CD4-positive, alpha-beta T cell (primary cell): ENCODE data around the gene C10orf95. TPM values are rescaled to one million over a fixed set of nuclear protein-coding genes. Genes with fewer than 3 reads are reported as not detected.
A peak's percentile ranks its signal among the peaks of the same experiment; 100 is the strongest.

Source experiments
- ATAC-seq: fragments of 200-7000 bp; cut with Tn5 transposase; one replicate; pipeline ENCODE4 v1.10.0; 2022; ENCODE audit warnings: mild to moderate bottlenecking; ENCODE audit not compliant: poor library complexity
- CTCF ChIA-PET: fragments of 350-600 bp; sonication (Branson Sonifier 250); formaldehyde crosslinking; loops from one replicate; lab custom pipeline; 2021; ENCODE audit warnings: antibody characterized with exemption, inconsistent platforms; lab: Charles Lee
- POLR2A ChIA-PET: fragments of 350-600 bp; sonication (Branson Sonifier 250); formaldehyde crosslinking; loops from one replicate; lab custom pipeline; 2021; ENCODE audit warnings: antibody characterized with exemption, inconsistent platforms; lab: Charles Lee
- DNase-seq, 14 experiments: peaks; one replicate each; pipeline ENCODE4 v3.0.0-alpha.2; 2013 to 2020; ENCODE audit warnings: mixed read lengths in 2 of 14
- H3K27ac ChIP-seq, 2 donors: one replicate each; pipeline versions ENCODE4 v1.5.1 to v1.7.0; 2013; ENCODE audit warnings: low read length in 2 of 2, low read depth in 1 of 2, mild to moderate bottlenecking in 1 of 2
- H3K27me3 ChIP-seq, 2 experiments: 1 replicate in 1 of 2; 2 replicates in 1 of 2; pipeline versions ENCODE4 v1.6.1 to v1.7.0; 2013; ENCODE audit warnings: low read length in 2 of 2, control low read depth in 1 of 2, mild to moderate bottlenecking in 1 of 2, moderate library complexity in 1 of 2; ENCODE audit not compliant: insufficient read depth in 2 of 2, control insufficient read depth in 1 of 2
- H3K36me3 ChIP-seq: one replicate; pipeline ENCODE4 v1.6.1; 2013; ENCODE audit warnings: low read length, control low read depth; ENCODE audit not compliant: insufficient read depth
- H3K4me1 ChIP-seq: one replicate; pipeline ENCODE4 v1.6.1; 2013; ENCODE audit warnings: low read length, control low read depth; ENCODE audit not compliant: insufficient read depth
- H3K4me3 ChIP-seq: one replicate; pipeline ENCODE4 v1.5.1; 2013; ENCODE audit warnings: mild to moderate bottlenecking, low read length, moderate library complexity
- H3K9me3 ChIP-seq, 2 experiments: 1 replicate in 1 of 2; 2 replicates in 1 of 2; pipeline versions ENCODE4 v1.6.1 to v1.7.0; 2013; ENCODE audit warnings: low read length in 2 of 2, mild to moderate bottlenecking in 2 of 2, control low read depth in 1 of 2, moderate library complexity in 1 of 2; ENCODE audit not compliant: control insufficient read depth in 1 of 2, insufficient read depth in 1 of 2
- H3K27ac Mint-ChIP-seq: one replicate; pipeline ENCODE4 v1.8.0; 2020; ENCODE audit warnings: mixed read lengths
- H3K27me3 Mint-ChIP-seq: one replicate; pipeline ENCODE4 v1.8.0; 2021; ENCODE audit warnings: mixed read lengths
- H3K36me3 Mint-ChIP-seq: one replicate; pipeline ENCODE4 v1.8.0; 2021; ENCODE audit warnings: low read depth, mixed read lengths
- H3K4me1 Mint-ChIP-seq: one replicate; pipeline ENCODE4 v1.8.0; 2021; ENCODE audit warnings: low read depth, mixed read lengths
- H3K4me3 Mint-ChIP-seq: one replicate; pipeline ENCODE4 v1.8.0; 2020; ENCODE audit warnings: mild to moderate bottlenecking, mixed read lengths
- H3K9me3 Mint-ChIP-seq: one replicate; pipeline ENCODE4 v1.8.0; 2020; ENCODE audit warnings: mixed read lengths
- CTCF ChIP-seq: fragments of 200-600 bp; IDR thresholded peaks from one replicate; pipeline ENCODE4 v1.8.0; 2022; ENCODE audit warnings: antibody characterized with exemption, mild to moderate bottlenecking
- intact Hi-C, 2 experiments: fragments of 100-400 bp; cut with DNase I in 1 of 2; cut with micrococcal nuclease in 1 of 2; formaldehyde crosslinking; loops; one replicate each; pipeline versions ENCODE4 v1.15.1 to v1.9.0; 2023 to 2025; cut with DNase I, micrococcal nuclease
- total RNA-seq, 174 experiments: library from RNA in 2 of 174; stranded (reverse) in 2 of 174; gene quantifications; one replicate each; pipeline ENCODE4 v1.2.3 and lab custom pipeline; 2021 to 2026

C10orf95 gene
- total RNA-seq, 2 experiments from 2014 or later: 0.16 to 0.28 TPM

- Histone ChIP-seq H3K27ac (no peak overlapping the region), H3K36me3 (peaks cover 23% of the 10 kb centered on the region), H3K27me3 (peaks cover 0 to 14% of the 10 kb centered on the region in 2 experiments), H3K4me1 (peaks cover 35% of the 10 kb centered on the region), H3K4me3 (no peak overlapping the region), H3K9me3 (peaks cover 0 to 12% of the 10 kb centered on the region in 2 experiments)
- H3K4me1 Mint-ChIP-seq: peaks cover 38% of the 10 kb centered on the region
- peak overlapping the region; percentile 85 for H3K27ac Mint-ChIP-seq
- peak in 3 of 14 experiments; percentile 21 to 53 (median 37) for DNase-seq
- H3K9me3 Mint-ChIP-seq: no peaks in the 10 kb centered on the region
- intact Hi-C loops: no loop called here
- no peak for TF ChIP-seq CTCF
- H3K27me3 Mint-ChIP-seq: peaks cover 19% of the 10 kb centered on the region
- H3K4me3 Mint-ChIP-seq: peak overlapping the region; percentile 62
- POLR2A ChIA-PET: interaction anchor here (2.3 to 6.1 kb wide), 3 partner anchors 10 to 15 kb away, joined by 8 to 31 read pairs (median 16); partner anchors contain the start of genes FBXL15 and NFKB2
- peaks cover 37% of the 10 kb centered on the region for H3K36me3 Mint-ChIP-seq
- no peak for ATAC-seq
- CTCF ChIA-PET: interaction anchor here (1.2 kb wide), 1 partner anchor 73 kb away, joined by 3 read pairs; no protein-coding TSS in a partner anchor
These were observed 45.7 kb downstream of the C10orf95 start for GRCh38 chr10:102405632-102406031.

GRCh38 chr10:102405108-102405571 lies 46.2 kb downstream of the C10orf95 start:
- Mint-ChIP-seq H3K4me3 (peak overlapping the region; percentile 62), H3K27me3 (peaks cover 18% of the 10 kb centered on the region), H3K36me3 (peaks cover 42% of the 10 kb centered on the region), H3K9me3 (no peaks in the 10 kb centered on the region), H3K4me1 (peaks cover 37% of the 10 kb centered on the region), H3K27ac (peak overlapping the region; percentile 85)
- ChIA-PET CTCF (interaction anchor here (1.2 kb wide), 1 partner anchor 74 kb away, joined by 3 read pairs; no protein-coding TSS in a partner anchor), POLR2A (interaction anchor here (1.0 to 6.1 kb wide), 3 partner anchors 9 to 45 kb away, joined by 3 to 31 read pairs (median 16); partner anchors contain the start of genes FBXL15 and NFKB2)
- intact Hi-C loops: no loop called here
- Histone ChIP-seq H3K4me1 (peaks cover 35% of the 10 kb centered on the region), H3K4me3 (no peak overlapping the region), H3K36me3 (peaks cover 28% of the 10 kb centered on the region), H3K27ac (no peak overlapping the region), H3K27me3 (peaks cover 0 to 10% of the 10 kb centered on the region in 2 experiments), H3K9me3 (peaks cover 0 to 7% of the 10 kb centered on the region in 2 experiments)
- no peak for TF ChIP-seq CTCF
- ATAC-seq: no peak
- peak in 2 of 14 experiments; percentile 29 to 53 for DNase-seq

- Mint-ChIP-seq H3K27ac (peak overlapping the region; percentile 85), H3K9me3 (no peaks in the 10 kb centered on the region), H3K4me1 (peaks cover 36% of the 10 kb centered on the region), H3K4me3 (peak overlapping the region; percentile 54), H3K36me3 (peaks cover 44% of the 10 kb centered on the region), H3K27me3 (peaks cover 12% of the 10 kb centered on the region)
- Histone ChIP-seq H3K27ac (no peak overlapping the region), H3K36me3 (peaks cover 33% of the 10 kb centered on the region), H3K4me1 (peaks cover 35% of the 10 kb centered on the region), H3K4me3 (no peak overlapping the region), H3K27me3 (peaks cover 0 to 6% of the 10 kb centered on the region in 2 experiments), H3K9me3 (peaks cover 0 to 5% of the 10 kb centered on the region in 2 experiments)
- ChIA-PET CTCF (interaction anchor here (1.2 to 1.8 kb wide), 5 partner anchors 9 to 247 kb away, joined by 3 to 7 read pairs (median 4); partner anchors contain the start of gene NFKB2), POLR2A (interaction anchor here (1.0 to 6.1 kb wide), 3 partner anchors 9 to 46 kb away, joined by 3 to 31 read pairs (median 16); partner anchors contain the start of genes FBXL15 and NFKB2)
- peak in 3 of 14 experiments; percentile 17 to 44 (median 24) for DNase-seq
- ATAC-seq: no peak
- intact Hi-C loops: no loop called here
- TF ChIP-seq CTCF: no peak
These were observed 46.8 kb downstream of the C10orf95 start for GRCh38 chr10:102404361-102405107.
